DMS 273 treated with DMSO at 0.1 percent for 48 hours (cell line): ENCODE results near the gene PLXNA1.

Experiments used
- DNase-seq: peaks from one replicate; lab custom pipeline; 2025; lab: John Stamatoyannopoulos, UW

PLXNA1 gene

DNA sequence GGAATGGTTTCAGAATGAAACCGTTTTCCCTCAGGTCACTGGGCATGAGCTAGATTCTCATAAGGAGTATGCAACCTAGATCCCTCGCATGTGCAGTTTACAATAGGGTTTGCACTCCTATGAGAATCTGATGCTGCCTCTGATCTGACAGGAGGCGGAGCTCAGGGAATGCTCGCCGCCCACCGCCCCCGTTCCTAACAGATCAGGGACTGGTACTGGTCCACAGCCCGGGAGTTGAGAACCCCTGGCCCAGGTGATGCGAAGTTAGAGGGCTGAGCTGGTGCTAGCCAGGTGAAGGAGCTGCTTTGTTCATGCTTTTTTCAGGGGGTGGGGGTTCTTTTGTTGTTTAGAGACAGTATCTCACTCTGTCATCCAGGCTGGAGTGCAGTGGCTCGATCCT, 15.5 kb upstream of the PLXNA1 start:
- no peak for DNase-seq

GRCh38 chr3:126968391-126969390, 14.2 kb upstream of the PLXNA1 start:
- no peak for DNase-seq

DNA sequence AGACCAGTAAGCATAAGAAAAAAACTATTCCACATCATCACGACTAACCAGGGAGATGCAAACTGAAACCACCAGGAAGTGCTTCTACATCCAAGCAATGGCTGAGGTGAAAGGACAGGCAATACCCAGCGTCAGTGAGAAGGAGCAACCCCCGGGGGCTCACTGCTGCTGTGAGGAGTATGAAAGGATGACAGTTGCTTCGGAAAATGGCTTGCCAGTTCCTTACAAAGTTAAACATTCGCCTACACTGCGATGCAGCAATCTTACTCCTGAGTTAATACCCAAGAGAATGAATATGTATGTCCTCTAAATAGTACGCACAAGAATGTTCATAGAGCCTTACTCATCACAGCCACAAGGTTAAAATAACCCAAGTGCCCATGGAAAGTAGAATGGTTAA, 13.3 kb upstream of the PLXNA1 start:
- DNase-seq = no peak

DNA sequence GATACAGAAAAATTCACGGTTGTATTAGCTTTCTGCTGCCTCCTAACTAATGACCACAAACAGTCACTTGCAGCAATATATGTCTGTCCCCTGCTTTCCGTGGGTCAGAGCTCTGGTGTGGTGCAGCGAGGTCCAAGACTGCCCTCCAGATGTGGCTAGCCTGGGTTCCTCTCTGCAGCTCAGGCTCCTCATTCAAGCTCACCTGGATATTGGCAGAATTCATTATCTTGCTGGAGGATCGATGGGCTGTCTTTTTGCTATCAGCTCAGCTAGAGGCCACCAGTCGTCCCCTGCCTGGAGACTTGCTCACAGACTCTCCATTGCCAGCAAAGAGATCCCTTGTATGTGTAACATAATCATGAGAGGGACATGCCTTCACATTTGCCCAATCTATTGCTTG, 12.8 kb upstream of the PLXNA1 start:
- no peak for DNase-seq

DNA sequence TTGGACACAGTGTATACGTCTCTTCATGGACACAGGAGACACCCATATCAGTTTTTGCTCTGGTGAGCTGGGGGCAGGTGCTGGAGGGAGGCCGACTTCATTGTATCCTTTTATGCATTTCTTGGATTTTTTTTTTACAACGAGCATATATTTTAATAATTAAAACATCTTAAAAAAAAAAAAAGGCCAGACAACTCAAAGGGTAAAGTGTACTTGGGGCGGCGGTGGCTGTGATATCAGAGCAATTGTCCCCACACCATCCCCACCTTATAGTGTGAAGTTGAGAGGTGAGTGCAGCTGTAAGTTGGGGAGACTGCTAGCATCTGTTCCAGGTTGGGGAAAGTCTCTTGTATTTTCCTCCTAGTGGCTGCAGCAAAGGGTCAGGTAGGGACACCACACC, 12.0 kb upstream of the PLXNA1 start:
- DNase-seq = no peak

GRCh38 chr3:126971891-126972351, 11.0 kb upstream of the PLXNA1 start:
- DNase-seq = no peak

DNA sequence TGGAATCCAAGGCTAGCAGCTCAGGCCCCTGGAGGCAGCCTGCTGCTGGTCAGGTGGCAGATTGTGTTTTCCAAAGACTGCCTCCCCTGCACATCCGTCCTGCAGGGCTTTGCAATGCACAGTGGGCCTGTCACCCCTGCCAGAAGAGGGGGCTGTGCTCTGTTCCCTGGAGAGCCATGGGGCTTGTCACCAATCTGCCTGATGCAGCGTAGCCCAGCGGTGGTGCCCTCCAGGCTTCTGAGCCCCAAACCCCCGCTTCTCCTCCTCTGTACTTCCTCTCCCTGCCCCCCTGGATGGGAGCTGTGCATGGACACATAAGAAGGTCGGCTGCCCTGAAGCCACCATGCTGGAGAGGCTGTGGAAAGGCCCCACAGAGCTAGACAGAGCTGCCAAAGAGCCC, 10.0 kb upstream of the PLXNA1 start:
- no peak for DNase-seq

DNA sequence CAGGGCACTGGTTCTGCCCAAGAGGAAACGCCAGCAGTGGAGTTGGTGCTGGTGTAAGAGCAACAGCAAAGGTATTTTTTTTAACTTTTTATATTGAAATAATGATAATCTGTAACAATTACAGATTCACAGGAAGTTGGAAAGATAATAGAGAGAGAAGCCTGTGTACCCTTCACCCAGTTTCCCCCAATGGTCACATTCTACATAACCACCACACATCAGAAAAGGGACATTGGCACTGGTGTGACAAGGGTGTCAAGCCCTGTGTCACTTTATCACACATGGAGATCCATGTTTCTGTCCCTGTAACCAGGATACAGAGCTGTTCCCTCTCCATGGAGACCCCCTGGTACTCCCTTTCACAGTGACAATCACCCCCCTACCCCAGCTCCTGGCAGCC, 9.1 kb upstream of the PLXNA1 start:
- no peak for DNase-seq

- DNase-seq = no peak
These were observed 8.2 kb upstream of the PLXNA1 start for GRCh38 chr3:126974756-126975155.

DNA sequence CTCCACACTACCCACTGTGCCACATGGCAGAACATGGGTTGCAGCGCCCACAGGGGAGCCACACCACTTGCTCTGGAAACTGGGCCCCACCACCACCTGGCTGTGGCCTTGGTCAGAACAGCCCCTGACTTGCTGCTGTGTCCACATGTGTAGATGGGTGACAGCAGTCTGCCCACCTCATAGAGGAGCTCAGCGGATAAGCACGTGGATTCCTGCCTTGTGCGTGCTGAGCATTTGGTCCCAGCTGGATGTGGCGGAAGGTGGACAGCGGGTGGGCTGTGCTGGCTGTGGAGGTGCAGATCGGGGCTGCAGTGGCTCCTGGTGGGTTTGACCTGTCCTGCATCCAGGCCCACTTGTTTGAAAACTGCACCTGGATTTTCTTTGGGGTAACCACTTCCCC, 6.0 kb upstream of the PLXNA1 start:
- no peak for DNase-seq

GRCh38 chr3:126977821-126978220, 5.1 kb upstream of the PLXNA1 start:
- no peak for DNase-seq

DNA sequence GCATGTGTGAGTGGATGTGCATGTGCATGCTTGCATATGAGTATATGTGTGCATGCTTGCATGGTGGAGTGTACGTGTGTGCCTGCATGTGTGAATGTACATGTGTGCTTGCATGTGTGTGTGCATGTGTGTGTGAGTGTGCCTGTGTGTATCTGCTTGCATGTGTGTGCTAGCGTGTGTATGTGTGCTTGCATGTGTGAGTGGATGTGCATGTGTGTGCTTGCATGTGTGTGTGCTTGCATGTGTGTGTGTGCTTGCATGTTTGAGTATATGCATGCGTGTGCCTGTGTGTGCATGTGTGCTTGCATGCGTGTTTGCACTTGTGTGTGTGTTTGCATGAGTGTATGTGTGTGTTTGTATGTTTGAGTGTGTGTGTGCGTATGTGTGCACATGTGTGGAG, 4.6 kb upstream of the PLXNA1 start:
- no peak for DNase-seq

DNA sequence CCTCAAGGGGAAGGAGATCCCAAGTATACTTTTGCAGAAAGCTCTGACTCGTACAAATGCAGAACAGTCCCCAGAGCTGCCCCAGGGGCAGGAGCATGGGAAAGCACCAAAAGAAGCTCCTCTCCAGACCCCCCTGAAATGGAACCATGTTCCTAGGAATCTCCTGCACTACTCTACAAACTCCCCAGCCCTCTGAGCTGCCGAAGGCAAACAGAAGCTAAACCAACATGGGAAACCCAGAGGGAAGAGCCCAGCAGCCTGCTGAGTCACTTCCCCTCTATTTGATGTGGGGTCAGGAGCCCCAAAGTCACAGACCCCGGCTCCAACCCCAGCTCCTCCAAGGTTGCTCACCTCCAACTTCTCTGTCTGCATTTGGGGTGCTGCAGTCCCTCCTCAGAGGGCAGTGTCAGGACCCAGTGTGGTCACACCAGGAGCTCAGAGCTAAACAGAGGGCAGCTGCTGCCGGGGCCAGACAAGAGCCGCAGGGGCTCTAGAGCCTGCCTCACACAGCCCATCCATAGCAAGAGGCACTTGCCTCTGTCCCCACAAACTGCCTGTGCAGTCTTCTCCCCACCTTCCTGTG, 3.8 kb upstream of the PLXNA1 start:
- no peak for DNase-seq

- DNase-seq = no peak
These were observed 2.6 kb upstream of the PLXNA1 start for GRCh38 chr3:126980266-126980811.

DNA sequence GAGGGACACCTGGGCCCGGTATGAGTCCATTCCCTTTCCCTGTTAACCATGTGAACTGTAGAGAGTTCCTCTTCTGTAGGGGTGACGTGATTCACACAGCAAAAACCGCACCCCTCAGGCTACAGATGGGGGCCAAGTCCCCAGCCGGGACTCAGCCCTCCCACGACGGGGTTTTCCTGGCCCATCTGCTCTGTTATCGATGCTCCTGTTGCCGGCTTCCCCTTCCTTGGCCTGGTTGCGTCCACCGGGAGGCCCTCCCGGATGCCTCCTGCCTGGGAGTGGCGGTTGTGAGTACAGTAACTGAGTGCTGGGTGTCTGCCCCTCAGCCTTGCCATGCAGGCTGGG, 817 bp upstream of the PLXNA1 start:
- no peak for DNase-seq

DNA sequence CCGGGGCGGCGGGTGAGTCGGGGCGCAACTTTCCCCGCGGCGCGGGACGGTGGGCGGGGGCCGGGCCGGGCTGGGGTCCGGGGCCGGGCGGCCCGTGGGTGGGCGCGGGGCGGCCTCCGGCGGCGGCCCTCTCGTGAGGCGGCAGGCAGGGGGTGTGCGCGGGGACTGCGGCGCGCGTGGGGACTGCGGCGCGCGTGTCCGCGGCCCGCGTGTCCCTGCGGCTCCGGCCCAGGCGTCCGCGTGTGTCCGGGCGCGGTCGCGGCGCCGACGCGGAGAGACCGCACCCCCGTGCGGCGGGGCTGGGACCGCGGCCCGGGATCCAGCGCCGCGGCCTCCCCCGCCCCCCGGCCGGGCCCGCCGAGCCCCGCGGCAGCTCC, 349 bp downstream of the PLXNA1 start:
- no peak for DNase-seq

- DNase-seq = no peak
These were observed 907 bp downstream of the PLXNA1 start for GRCh38 chr3:126983653-126984390.

DNA sequence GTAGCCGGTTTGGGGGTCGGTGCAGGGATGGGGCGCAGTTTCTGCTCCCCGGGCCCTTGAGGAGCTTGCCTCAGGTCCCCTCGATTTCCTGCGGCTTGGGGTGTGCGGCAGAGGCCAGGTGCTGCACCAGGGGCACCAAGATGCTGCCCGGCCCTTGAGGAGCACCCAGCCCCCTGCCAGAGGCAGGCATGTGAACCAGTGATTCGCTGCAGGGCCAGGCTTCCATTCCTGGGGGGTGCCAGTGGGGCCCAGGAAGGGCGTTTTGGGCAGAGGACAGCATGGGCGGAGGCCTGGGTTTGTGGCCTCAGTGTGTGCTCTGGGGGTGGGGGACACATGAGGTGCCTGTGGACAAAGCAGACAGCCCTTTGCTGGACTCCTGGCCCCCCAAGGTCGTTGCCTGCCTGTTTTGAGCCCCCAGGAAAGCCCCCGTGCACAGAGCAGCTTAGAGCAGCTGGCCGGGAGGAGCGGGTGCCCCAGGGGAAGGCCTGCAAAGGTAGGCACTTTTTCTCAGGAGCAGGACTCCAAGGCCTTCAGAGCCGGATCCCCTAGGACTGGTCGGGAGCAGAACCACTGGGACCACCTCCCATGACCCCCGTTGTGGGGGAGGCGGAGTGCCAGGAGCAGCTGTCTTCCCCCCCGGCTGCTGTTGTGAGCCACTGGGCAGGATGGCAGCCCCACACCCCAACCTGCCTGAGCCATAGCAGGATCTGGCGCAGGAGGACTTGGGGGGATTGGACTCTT, 1.6 kb downstream of the PLXNA1 start:
- DNase-seq = no peak

- DNase-seq = no peak
These were observed 2.4 kb downstream of the PLXNA1 start for GRCh38 chr3:126985132-126985985.

DNA sequence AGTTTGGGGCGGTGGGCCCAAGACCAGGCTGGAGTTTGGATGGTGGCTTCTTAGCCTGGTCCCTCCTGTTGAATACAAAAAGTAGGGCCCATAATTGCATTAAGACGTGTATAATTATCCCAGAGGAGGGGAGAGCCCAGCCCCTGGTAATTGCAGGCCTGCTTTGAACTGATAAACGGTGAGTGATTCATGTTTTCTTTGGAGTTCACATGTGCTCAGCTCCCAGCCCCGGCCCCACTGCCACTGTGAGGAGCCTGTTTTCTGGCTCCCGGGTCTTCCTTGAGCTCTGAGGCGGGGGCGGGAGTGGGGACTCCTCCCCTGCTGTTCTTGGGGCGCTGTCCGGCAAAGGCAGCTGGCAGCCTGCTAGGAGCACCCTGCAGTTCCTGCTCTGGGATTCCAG, 3.1 kb downstream of the PLXNA1 start:
- no peak for DNase-seq

DNA sequence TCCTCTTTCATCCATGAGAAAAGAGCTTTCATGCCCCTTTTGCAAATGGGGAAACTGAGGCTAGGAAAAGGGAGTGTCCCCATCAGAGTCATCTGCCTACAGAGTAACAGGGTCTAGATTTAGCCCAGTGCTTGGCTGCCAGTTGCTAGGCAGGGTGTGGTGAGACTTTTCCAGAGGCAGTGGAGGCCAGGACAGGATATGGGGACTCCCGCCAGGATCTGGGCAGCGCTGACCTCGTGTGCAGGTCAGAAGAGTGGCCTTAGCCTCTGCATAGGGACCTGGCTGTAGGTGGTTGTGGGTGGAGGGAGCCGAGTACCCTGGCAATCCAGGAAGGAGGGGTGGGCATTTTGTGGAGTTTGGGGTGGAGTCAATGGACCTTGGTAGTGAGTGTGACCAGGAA, 4.2 kb downstream of the PLXNA1 start:
- DNase-seq = no peak
